Endothelial cell of umbilical vein (primary cell): ENCODE measurements around the gene HDAC4. TPM values are rescaled to one million over a fixed set of nuclear protein-coding genes. Genes with fewer than 3 reads are reported as not detected.

Source experiments
- BruUV-seq: library from RNA; stranded (reverse); fragments of 400-500 nt; replicated peaks from 2 replicates; lab custom pipeline; 2021; lab: Mats Ljungman, UMichigan
- CTCF ChIA-PET: fragments of 300-600, 350-600 bp; sonication (Branson Sonifier 250); formaldehyde crosslinking; loops from one replicate; lab custom pipeline; 2021; ENCODE audit warnings: antibody characterized with exemption, inconsistent platforms; lab: Charles Lee
- POLR2A ChIA-PET: fragments of 300-600, 350-600 bp; sonication (Branson Sonifier 250); formaldehyde crosslinking; loops from one replicate; lab custom pipeline; 2021; ENCODE audit warnings: antibody characterized with exemption, inconsistent platforms; lab: Charles Lee
- DNase-seq: peaks from one replicate; pipeline ENCODE4 v3.0.0-alpha.2; 2011; ENCODE audit warnings: low read depth, low spot score
- FAIRE-seq: peaks from 2 replicates; lab custom pipeline; 2011; peaks lifted over from hg19 to GRCh38; lab: Jason Lieb, UNC
- H2AFZ ChIP-seq: 2 replicates; pipeline ENCODE4 v1.6.0; 2012; ENCODE audit warnings: low read depth, low read length, control low read depth, inconsistent platforms
- H3K27ac ChIP-seq: 2 replicates; pipeline ENCODE4 v1.5.1; 2011; ENCODE audit warnings: low read depth, mild to moderate bottlenecking, control low read depth, low read length, moderate library complexity; ENCODE audit not compliant: insufficient read depth
- H3K27me3 ChIP-seq, 2 experiments: 2 replicates each; pipeline versions ENCODE4 v1.6.0 to v1.6.1; 2011; ENCODE audit warnings: low read length in 2 of 2, mixed read lengths in 1 of 2; ENCODE audit not compliant: control insufficient read depth in 2 of 2, insufficient read depth in 2 of 2
- H3K36me3 ChIP-seq, 2 experiments: 2 replicates in 1 of 2; 3 replicates in 1 of 2; pipeline ENCODE4 v1.5.1; 2011; ENCODE audit warnings: low read length in 2 of 2, mild to moderate bottlenecking in 1 of 2, moderate library complexity in 1 of 2; ENCODE audit not compliant: control insufficient read depth in 2 of 2, insufficient read depth in 2 of 2; ENCODE audit errors: extremely low read depth in 1 of 2
- H3K4me1 ChIP-seq: 3 replicates; pipeline ENCODE4 v1.5.1; 2011; ENCODE audit warnings: mild to moderate bottlenecking, low read length; ENCODE audit not compliant: control insufficient read depth, insufficient read depth; ENCODE audit errors: extremely low read depth
- H3K4me2 ChIP-seq: 2 replicates; pipeline ENCODE4 v1.6.1; 2011; ENCODE audit warnings: low read length, control low read depth, mixed read lengths; ENCODE audit not compliant: insufficient read depth
- H3K4me3 ChIP-seq, 3 experiments: fragments of 200-600 bp in 1 of 3; sonication (generic), shearing (Covaris generic) in 1 of 3; replicated peaks in 1 of 3; 2 replicates each; pipeline ENCODE4 v1.5.1; 2011 to 2016; ENCODE audit warnings: control low read depth in 3 of 3, low read length in 3 of 3, mild to moderate bottlenecking in 2 of 3, inconsistent platforms in 1 of 3, low read depth in 1 of 3, moderate library complexity in 1 of 3; ENCODE audit not compliant: insufficient read depth in 1 of 3
- H3K79me2 ChIP-seq: 2 replicates; pipeline ENCODE4 v1.6.0; 2012; ENCODE audit warnings: low read length, inconsistent platforms; ENCODE audit not compliant: control insufficient read depth, insufficient read depth
- H3K9ac ChIP-seq: replicated peaks from 2 replicates; pipeline ENCODE3; 2011; ENCODE audit warnings: low read length, control low read depth; ENCODE audit not compliant: insufficient read depth; ENCODE audit errors: extremely low read depth
- H3K9me1 ChIP-seq: replicated peaks from 3 replicates; pipeline ENCODE4 v1.6.0; 2011; ENCODE audit warnings: mild to moderate bottlenecking, low read length; ENCODE audit not compliant: control insufficient read depth, insufficient read depth; ENCODE audit errors: extremely low read depth
- H3K9me3 ChIP-seq: replicated peaks from 2 replicates; pipeline ENCODE4 v1.5.1; 2012; ENCODE audit warnings: low read length, inconsistent platforms; ENCODE audit not compliant: control insufficient read depth, insufficient read depth
- H4K20me1 ChIP-seq: replicated peaks from 2 replicates; pipeline ENCODE3; 2011; ENCODE audit warnings: mild to moderate bottlenecking, low read length; ENCODE audit not compliant: control insufficient read depth, insufficient read depth; ENCODE audit errors: extremely low read depth
- EZH2 ChIP-seq: IDR thresholded peaks from 2 replicates; pipeline ENCODE4 v1.6.1; 2012; ENCODE audit warnings: borderline replicate concordance, low read depth, mild to moderate bottlenecking, moderate library complexity, low read length, inconsistent platforms; ENCODE audit not compliant: severe bottlenecking
- FOS ChIP-seq: IDR thresholded peaks from 2 replicates; pipeline ENCODE4 v1.6.1; 2011; ENCODE audit warnings: mild to moderate bottlenecking, low read length, moderate library complexity, borderline replicate concordance; ENCODE audit not compliant: insufficient read depth
- GATA2 ChIP-seq: IDR thresholded peaks from 2 replicates; pipeline ENCODE4 v1.7.0; 2011; ENCODE audit warnings: low read depth, mild to moderate bottlenecking, moderate library complexity, mixed read lengths, low read length; ENCODE audit not compliant: insufficient read length, insufficient read depth
- JUN ChIP-seq: IDR thresholded peaks from 2 replicates; pipeline ENCODE4 v1.6.1; 2011; ENCODE audit warnings: borderline replicate concordance, low read depth; ENCODE audit not compliant: insufficient read length, insufficient read depth
- MYC ChIP-seq: IDR thresholded peaks from one replicate; pipeline ENCODE4 v1.6.1; 2011; ENCODE audit warnings: mild to moderate bottlenecking, low read depth, low read length
- POLR2A ChIP-seq: IDR thresholded peaks from 2 replicates; pipeline ENCODE4 v1.6.1; 2012; ENCODE audit warnings: low read depth, mild to moderate bottlenecking, control low read depth, low read length
- POLR2AphosphoS5 ChIP-seq: IDR thresholded peaks from 2 replicates; pipeline ENCODE4 v1.6.1; 2012; ENCODE audit warnings: low read depth, mild to moderate bottlenecking, control low read depth, low read length, moderate library complexity; ENCODE audit not compliant: insufficient read depth
- dilution Hi-C: fragments of 300-500 bp; cut with MboI; formaldehyde crosslinking; loops from one replicate; pipeline ENCODE4 v1.15.0; 2019; ENCODE audit warnings: low sequenced_read_pairs; ENCODE audit not compliant: extremely low pct_ligation_motif_present
- intact Hi-C: fragments of 100-400 bp; cut with micrococcal nuclease; formaldehyde crosslinking; loops from one replicate; pipeline ENCODE4 v1.10.0; 2022
- polyA plus RNA-seq, 4 experiments: library from polyadenylated mRNA; depleted of rRNA in 3 of 4; stranded (reverse) in 3 of 4; unstranded in 1 of 4; fragments of >200 nt; gene quantifications; 2 replicates each; pipeline versions ENCODE4 v1.2.1 to v1.2.3, GENCODE V29; 2011 to 2012; ENCODE audit warnings: missing spikeins in 1 of 4
- total RNA-seq: library from RNA; stranded (reverse); gene quantifications from 2 replicates; pipeline ENCODE4 v1.2.3, GENCODE V29; 2021
- TF ChIP-seq, protein P1 (sequence below), 2 donors: IDR thresholded peaks; 1 replicate in 1 of 2; 2 replicates in 1 of 2; pipeline ENCODE4 v1.5.1; 2011; ENCODE audit warnings: low read length in 2 of 2, mild to moderate bottlenecking in 2 of 2, moderate library complexity in 2 of 2, control low read depth in 1 of 2, inconsistent platforms in 1 of 2, low read depth in 1 of 2; ENCODE audit not compliant: insufficient read depth in 1 of 2; ENCODE audit errors: extremely low read depth in 1 of 2
- TF ChIP-seq, protein P2 (sequence below): IDR thresholded peaks from 2 replicates; pipeline ENCODE4 v1.6.1; 2011; ENCODE audit not compliant: insufficient read depth, insufficient read length

The HDAC4 gene
- total and polyA plus RNA-seq, 2 donors (not counting 3 experiments of a cell fraction or from before 2014, with no cell fraction given) = 13.4 to 33.0 TPM

DNA sequence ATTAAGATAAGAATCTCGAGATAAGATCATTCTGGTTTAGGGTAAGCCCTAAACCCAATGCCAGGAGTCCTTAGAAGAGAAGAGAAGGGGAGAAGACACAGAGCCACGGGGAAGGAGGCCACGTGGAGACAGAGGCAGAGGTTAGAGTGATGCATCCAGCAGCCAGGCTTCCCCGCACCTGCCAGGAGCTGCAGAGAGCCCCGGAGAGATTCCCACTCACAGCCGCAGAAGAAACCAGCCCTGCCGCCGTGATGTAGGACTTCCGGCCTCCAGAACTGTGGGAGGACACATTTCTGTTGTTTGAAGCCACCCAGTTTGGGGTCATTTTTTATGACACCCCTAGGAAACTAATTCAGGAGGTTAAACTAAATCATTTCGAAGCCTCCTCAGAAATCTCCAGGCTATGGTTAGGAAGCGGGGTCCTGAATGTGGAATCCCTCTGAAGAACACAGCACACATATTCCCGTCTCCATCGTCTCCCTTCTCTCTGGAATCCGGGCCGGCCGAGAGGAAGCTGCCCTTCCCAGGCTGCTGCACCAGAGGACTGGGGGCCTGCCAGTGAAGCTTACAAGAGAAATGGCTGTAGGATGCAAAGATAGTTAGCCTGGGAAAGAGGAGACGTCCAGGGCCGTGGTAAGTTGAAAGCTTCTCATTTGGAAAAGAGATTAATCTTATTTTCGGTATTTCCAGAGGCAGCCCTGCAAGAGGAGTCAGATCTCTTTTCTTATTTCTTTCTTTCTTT, 396.4 kb downstream of the HDAC4 start:
- Histone ChIP-seq H3K36me3 (no peaks in the 10 kb centered on the region), H3K4me3 (no peak overlapping the region), H3K9ac (no peak overlapping the region), H2AFZ (no peak overlapping the region), H3K79me2 (no peaks in the 10 kb centered on the region), H3K27me3 (no peaks in the 10 kb centered on the region), H4K20me1 (no peaks in the 10 kb centered on the region), H3K4me1 (no peaks in the 10 kb centered on the region), H3K4me2 (no peak overlapping the region), H3K27ac (no peak overlapping the region), H3K9me1 (no peaks in the 10 kb centered on the region), H3K9me3 (no peaks in the 10 kb centered on the region)
- intact Hi-C loops = no loop called here
- BruUV-seq = no TSS peak
- dilution Hi-C loops = no loop called here
- no peak for DNase-seq
- POLR2A ChIA-PET = no interaction called here
- TF ChIP-seq, protein P1, sequence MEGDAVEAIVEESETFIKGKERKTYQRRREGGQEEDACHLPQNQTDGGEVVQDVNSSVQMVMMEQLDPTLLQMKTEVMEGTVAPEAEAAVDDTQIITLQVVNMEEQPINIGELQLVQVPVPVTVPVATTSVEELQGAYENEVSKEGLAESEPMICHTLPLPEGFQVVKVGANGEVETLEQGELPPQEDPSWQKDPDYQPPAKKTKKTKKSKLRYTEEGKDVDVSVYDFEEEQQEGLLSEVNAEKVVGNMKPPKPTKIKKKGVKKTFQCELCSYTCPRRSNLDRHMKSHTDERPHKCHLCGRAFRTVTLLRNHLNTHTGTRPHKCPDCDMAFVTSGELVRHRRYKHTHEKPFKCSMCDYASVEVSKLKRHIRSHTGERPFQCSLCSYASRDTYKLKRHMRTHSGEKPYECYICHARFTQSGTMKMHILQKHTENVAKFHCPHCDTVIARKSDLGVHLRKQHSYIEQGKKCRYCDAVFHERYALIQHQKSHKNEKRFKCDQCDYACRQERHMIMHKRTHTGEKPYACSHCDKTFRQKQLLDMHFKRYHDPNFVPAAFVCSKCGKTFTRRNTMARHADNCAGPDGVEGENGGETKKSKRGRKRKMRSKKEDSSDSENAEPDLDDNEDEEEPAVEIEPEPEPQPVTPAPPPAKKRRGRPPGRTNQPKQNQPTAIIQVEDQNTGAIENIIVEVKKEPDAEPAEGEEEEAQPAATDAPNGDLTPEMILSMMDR (IDR thresholded peaks at IDR 0.05; ENCODE audit: extremely low read depth in 1 of 2, insufficient read depth in 1 of 2, low read depth in 1 of 2, low read length in 2 of 2) = no peak
- TF ChIP-seq FOS = no peak
- no peak for FAIRE-seq
- CTCF ChIA-PET = no interaction called here

DNA sequence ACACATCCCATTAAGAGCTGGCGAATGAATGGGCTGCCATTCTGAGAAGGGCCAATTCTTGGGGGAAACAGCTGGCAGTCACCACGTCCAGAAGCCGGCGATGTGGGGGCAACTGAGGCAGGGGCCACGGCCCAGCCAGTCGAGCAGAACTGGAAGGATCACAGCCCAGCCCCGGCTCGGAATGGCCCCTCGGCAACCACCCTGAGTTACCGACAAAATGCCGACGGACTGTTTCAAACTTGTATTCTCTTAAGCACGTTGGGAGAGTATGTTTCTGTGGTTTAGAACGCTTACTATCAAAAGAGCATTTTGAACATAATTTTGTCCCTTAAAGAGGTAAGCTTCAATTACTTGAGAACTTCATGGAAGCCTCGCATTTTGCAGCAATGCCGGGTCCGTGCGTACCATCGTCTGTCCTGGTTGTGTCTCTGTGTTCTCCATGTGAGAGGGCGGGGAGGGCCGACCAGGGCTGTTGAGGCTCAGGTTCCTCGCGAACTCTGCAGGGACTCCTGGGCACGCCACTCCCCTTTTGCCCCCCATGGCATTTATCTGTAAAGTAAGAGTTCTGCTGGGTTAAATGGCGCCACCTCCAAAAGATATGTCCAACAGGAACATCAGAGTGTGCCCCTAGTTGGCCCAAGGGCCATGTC, 397.1 kb downstream of the HDAC4 start:
- BruUV-seq = no TSS peak
- H3K79me2 ChIP-seq = no peaks in the 10 kb centered on the region
- no peak for DNase-seq
- no peaks in the 10 kb centered on the region for H3K9me1 ChIP-seq
- H3K27ac ChIP-seq = no peak overlapping the region
- TF ChIP-seq, protein P2, sequence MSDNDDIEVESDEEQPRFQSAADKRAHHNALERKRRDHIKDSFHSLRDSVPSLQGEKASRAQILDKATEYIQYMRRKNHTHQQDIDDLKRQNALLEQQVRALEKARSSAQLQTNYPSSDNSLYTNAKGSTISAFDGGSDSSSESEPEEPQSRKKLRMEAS = no peak
- TF ChIP-seq, protein P1 (IDR thresholded peaks at IDR 0.05; ENCODE audit: extremely low read depth in 1 of 2, insufficient read depth in 1 of 2, low read depth in 1 of 2, low read length in 2 of 2) = no peak
- TF ChIP-seq JUN = no peak
- TF ChIP-seq MYC = no peak
- TF ChIP-seq EZH2 = no peak
- no peak for TF ChIP-seq POLR2AphosphoS5
- TF ChIP-seq FOS = no peak
- no peak for TF ChIP-seq GATA2
- TF ChIP-seq POLR2A = no peak
- CTCF ChIA-PET = no interaction called here
- no peaks in the 10 kb centered on the region for H3K9me3 ChIP-seq
- no peaks in the 10 kb centered on the region for H3K4me1 ChIP-seq
- no peaks in the 10 kb centered on the region for H3K27me3 ChIP-seq
- intact Hi-C loops = no loop called here
- no peak overlapping the region for H2AFZ ChIP-seq
- dilution Hi-C loops = no loop called here
- FAIRE-seq = no peak
- H3K9ac ChIP-seq = no peak overlapping the region
- H3K36me3 ChIP-seq = no peaks in the 10 kb centered on the region
- no peak overlapping the region for H3K4me3 ChIP-seq
- H4K20me1 ChIP-seq = no peaks in the 10 kb centered on the region
- POLR2A ChIA-PET = no interaction called here
- no peak overlapping the region for H3K4me2 ChIP-seq
